ENCODE measurements around the gene NAP1L1.

NAP1L1 gene

DNA sequence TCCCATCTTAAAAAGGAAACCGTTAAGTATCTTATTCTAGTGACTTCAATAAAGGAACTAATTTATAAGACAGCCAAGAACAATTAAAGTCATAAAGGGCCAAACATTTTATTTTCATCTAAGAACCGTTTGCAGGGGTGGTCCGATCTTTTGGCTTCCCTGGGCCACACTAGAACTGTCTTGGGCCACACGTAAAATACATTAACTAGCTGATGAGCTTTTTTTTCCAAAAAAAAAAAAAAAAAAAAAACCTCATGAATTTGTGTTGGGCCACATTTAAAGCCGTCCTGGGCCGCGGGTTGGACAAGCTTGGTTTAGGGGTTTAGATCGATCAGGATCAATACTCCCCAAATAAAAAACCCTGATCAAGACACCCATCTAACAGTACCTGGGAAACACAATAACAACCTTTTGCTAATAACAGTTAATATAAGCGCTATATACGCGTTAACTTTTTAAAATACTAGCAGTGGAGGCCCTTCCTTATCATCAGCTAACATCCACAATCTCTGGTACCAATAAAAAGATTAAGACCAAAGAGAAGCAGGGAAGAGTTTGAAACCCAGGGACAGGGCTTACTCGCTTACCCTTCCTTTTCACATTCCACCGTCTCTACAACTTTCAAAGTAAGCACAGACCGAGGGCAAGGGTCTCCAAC lies 1.1 kb downstream of the NAP1L1 start:
- DNase-seq = no peak

DNA sequence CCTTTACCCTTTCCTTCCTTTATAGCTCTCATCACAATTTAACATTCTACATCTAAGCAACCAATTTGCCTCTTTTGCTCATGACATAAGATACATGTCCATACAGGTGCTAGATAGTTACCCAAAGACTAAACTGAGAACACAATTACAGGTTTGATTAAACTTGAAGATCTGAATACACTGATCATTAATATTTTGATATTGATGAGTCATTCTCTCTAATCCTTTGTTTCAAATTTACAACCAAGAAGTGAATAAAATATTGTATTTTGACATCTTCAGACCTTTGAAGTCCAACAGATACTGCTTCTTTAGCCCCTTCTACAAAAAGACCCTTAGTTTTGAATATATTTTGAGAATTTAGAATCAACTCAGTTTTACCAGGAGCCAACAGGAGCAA lies 2.6 kb downstream of the NAP1L1 start:
- DNase-seq = no peak

DNA sequence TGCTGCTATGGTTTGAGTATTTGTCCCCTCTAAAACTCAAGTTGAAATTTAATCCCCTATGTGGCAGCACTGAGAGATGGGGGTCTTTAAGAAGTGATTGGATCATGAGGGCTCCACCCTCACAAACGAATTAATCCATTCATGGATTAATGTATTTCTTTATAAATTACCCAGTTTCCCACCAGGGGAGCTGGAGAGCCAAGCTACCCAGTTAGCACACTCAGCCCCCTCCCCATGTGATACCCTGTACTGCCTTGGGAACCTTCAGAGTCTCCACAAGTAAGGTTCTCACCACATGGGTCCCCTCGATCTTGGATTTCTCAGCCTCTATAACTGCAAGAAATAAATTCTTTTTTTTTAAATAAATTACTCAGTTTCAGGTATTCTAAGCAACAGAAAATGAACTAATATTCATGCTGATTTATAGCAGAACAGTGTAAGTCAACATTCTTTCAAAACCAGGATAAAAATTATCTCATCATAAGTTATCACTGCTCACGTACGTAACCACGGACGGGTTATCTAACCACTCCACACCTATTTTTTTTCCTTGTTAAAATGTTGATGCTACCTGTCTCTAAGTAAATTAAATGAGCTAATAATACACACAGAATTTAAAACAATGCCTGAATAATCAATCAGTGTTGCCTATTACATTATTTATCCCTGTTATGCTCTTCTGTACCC lies 3.6 kb downstream of the NAP1L1 start:
- DNase-seq = no peak

DNA sequence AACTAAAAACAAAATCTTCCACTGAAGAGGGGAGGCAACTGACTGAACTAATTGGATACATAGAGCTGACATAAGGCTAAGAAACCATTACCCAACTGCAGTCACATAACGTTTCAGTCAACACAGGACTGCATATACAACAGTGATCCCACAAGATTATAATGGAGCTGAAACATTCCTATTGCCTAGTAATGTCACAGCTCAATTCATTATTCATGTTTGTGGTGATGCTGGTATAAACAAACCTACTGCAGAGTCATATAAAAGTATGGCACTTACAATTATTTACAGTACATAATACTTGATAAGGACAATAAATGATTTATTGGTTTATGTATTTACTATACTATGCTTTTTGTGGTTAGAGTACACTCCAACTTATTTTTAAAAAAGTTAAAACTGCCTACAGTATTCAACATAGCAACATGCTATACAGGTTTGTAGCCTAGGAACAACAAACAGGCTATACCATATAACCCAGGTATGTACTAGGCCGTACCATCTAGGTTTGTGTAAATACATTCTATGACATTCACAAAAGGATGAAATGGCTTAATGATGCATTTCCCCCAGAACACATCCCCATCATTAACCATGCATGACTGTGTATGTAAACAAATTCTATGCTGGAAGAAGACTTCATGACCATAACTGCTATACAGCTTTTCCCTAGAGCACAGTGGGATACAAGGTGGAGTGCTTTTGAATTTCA lies 4.3 kb downstream of the NAP1L1 start:
- peak; percentile 29 for DNase-seq

DNA sequence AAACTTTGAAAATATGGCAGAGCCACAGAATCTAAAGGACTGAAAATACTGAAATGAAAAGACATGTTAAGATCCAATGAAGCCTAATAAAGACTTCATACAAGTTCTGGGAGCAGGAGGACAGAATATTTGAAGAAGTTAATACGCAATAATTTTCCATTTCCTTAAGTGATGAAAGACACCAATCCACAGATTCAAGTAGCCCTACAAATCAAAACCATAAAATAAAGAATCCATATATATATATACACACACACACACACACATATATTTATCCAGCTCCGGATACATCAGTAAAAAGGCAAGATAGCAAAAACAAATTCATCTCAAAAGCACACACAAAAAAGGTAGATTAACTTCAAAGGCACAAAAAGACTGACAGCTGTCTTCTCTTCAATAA lies 5.7 kb downstream of the NAP1L1 start:
- DNase-seq = no peak

DNA sequence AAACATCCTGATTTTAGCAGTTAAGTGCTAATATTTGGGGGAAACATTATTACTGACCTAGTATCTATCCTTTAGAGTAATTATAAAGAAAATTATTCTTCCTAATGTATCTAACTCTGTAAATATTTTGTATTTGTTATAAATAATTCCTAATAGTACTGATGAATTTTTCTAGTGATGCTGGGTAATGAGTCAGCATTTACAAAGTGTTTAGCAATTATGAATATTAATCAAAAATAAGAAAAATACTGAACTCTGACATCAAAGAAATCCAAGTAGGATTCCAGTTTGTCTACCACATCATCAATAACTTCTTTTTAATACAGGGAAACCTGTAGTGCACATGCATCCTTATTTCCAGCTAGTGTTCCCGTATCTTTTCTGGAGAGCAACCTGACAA lies 9.0 kb downstream of the NAP1L1 start:
- DNase-seq = no peak

DNA sequence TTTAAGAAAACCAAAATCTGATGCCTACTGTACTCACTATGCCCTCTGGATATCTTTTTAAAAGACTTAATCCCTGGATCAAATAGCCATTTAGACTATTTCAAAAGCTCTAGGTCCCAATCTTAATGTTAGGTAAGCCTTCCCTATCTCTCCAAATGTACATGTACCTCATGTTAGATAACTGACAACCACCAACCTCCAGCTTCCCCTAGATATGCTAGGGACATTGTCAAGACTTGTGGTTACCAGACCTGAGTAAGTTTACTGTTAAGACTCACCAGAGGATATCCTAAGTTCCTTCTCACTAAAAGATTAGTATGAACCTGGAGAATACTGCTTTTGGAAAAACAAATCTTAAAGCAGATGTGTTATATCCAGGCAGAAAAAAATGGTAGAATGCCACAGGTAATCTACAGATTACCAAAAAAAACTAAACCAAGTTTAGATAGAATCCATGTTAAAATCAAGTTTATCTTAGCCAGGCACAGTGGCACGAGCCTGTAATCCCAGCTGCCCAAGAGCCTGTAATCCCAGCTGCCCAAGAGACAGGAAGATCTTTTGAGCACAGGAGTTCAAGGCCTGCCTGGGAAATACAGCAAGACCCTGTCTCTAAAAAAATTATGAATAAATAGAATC lies 9.7 kb downstream of the NAP1L1 start:
- DNase-seq = no peak

DNA sequence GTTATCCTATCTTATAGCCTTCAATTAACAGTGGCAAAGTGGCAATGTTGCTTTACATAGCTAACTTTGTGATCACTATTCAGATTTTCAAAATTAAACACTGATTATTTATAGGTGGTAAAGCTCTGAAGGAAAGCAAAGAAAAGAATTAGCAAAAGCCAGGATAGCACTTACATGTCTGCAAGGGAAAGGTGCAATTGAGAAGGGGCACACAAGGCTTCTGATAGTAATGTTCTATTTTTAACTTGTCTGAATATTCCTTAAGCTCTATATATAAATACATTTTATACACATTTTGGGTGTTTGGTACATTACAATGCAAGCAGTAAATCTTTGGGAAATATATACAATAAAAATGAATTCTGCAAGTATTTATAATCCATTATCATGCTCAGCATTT lies 10.9 kb downstream of the NAP1L1 start:
- no peak for DNase-seq

DNA sequence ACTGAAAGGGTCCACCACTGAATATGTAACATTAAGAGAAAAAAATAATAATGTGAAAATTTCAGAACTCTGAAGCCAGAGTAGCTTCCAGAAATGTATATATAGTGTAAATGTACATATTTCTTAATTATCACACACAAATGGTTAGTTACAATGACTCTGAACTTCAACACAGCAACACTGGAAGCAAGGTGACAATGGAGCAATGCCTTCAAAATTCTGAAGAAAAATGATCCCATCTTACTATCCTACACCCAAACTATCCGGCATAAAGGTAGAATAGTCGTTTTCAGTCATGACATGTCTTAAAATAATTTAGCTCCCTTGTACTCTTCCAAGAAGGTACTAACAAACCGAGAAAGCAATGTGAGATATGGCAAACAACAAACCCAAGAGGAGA lies 11.9 kb downstream of the NAP1L1 start:
- no peak for DNase-seq

DNA sequence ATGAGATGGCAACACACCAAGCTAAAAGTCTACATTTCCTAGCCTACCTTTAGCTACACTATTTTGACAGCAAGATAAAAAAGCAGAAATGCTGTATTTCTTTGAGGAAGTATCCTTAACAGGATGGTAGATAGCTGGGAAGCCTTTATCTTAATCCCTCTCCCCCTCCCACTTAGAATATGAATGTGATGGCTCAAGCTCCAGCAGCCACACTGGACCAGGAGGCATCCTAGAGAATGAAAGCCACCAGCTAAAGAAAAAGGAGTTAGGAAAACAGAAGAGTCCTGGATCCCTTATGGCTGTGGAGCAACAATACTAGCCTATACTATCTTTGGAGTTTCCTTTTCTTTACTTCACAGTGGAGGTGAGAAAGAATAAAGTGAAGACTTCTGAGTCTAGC lies 15.1 kb downstream of the NAP1L1 start:
- no peak for DNase-seq

DNA sequence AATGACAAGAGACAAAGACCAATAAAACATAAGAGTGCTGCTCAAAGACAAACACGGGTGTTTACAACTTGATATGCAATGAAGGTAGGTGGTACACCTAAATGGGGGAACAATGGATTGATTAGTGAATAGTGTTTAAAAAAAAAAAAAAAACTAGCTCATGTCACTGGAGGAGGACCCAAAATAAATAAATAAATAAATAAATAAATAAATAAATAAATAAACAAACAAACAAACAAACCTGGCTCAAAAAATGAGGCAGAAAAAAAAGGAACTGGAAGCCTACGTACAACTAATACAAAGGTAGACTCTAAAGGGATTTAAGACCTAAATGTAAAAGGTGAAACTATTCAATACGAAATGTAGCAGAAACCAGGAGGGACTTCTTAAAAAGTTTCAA lies 18.6 kb downstream of the NAP1L1 start:
- DNase-seq = no peak

DNA sequence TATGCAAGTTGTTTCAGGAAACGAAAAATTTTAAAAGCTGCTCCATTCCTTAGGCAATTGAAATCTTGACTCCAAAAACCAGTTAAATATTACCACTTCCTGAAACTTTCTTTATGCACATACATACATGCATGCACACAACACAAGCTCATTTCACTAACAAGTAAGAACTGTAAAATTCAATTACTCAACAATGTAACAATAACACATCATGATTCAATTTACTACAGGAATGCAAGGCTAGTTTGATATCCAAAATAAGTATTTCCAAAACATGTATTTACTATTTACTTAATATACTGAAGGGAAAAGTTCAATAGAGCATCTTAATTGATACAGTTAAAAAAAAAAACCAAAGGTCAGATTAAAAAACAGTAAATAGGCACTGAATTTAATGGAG lies 19.6 kb downstream of the NAP1L1 start:
- DNase-seq = no peak

DNA sequence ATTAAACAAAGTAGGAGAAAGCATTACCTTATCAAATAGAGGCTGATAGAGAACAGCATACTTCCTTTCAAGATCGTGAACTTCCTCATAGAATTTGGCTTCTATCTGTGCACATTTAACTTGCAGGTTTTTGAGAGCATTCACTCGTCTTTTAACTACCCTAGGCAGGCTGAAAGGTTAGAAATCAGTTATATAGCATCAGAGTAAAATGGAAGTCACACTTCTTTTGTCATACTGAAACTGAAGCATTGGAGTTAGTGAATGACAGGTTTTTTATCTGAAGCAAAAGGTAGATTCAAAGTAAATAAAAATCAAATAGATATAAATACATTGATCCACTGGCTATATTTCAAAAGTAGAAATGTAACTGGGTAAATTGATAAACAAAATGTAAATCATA lies 24.4 kb downstream of the NAP1L1 start:
- DNase-seq = no peak

DNA sequence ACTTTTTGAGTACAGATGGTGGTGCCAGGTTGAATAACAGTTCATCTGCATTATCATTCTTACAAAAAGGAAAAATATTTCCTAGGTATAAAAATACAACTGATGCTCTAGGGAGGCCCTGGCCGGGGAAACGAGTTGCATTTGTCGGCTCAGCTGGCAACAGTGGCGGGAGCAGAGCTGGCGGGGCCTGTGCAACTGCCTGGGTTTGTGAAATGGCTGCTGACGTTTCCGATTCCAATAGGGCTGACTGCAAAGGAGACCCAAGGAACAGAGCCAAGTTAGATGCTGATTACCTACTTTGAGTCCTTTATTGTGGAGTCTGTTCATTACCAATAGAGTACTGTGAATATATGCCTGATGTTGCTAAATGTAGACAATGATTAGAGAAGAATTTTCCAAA lies 27.2 kb downstream of the NAP1L1 start:
- no peak for DNase-seq

DNA sequence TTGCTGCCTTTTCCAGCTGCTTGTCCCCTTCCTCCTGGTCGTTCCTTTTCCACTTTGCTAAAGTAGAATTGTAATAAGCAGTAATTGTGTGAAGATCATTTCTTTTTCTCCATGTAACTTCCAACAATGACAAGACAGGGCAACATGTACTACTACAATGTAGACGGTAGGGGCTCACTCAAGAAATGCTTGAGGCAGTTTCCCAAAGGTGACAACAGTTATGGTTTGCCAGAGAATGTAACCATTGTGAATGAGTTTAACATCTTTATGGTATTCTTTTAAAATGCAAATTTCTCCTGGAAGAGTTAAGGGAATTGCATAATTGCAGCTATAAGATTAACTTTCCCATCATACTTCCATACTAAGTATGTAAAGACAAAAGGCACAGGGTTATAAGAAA lies 29.1 kb downstream of the NAP1L1 start:
- DNase-seq = no peak

DNA sequence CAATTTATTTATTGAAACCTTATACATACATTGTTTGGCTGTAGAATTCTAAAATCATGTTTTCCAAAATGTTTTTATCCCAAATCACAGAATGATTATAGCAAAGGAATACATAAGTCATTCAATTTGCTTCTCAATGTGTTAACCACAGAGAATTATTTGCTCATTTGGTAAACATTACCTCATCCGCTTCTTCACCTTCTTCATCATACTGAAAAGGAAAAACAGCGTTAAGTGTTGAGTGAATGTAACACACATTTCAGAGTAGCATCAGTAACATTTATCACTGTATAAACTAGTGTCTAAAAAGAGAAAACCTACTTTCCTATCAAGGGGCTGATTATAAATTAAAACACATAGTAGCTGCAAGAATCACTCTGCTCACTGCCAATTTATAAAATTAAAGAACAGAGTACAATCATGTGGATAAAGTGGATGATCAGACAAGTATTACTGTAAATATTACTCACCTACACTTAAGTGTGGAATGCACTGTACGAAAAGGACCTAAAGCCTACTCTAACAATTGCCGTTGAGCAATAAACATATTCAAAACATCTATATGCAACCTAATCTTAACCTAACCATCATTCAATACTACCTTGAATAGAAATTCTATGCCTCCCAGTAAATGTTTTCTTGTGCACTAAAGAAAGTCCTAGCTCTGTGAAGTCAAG lies 34.8 kb downstream of the NAP1L1 start:
- no peak for DNase-seq

DNA sequence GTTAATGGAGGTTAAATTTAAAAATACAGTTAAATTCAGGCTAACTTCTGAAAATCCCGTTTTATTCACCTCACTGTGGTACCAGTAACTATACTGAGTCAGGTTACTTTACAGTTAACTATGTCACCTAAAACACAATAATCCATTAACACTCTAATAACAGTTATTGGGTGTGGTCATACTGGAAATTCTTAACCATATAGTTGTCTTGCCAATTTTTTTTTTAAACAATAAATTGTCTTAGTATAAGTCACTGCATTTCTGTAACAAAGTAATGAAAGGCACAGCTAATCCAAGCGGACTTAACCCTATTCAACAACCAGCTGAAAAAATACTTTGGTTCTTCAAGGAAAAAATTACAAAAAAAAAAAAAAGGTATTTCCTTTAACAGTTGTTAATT lies 36.7 kb downstream of the NAP1L1 start:
- DNase-seq = no peak

DNA sequence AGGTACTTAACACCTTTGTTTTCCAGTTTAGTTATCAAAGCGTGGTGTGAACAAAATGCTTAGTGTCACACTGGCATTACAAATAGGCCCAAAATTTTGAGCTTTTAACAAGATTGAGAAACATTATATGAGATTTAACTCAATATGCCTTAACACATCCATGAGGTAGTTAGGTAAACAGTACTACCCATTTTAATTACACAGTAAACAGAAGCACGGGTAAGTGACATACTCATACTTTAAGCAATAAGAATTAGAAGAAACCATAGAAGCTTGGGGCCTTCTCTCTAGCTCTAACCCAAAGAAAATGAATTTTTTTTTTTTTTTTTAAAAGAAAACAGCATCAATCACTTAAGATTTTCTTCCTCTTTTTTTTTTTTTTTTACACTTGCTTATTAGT lies 37.4 kb downstream of the NAP1L1 start:
- DNase-seq = no peak

DNA sequence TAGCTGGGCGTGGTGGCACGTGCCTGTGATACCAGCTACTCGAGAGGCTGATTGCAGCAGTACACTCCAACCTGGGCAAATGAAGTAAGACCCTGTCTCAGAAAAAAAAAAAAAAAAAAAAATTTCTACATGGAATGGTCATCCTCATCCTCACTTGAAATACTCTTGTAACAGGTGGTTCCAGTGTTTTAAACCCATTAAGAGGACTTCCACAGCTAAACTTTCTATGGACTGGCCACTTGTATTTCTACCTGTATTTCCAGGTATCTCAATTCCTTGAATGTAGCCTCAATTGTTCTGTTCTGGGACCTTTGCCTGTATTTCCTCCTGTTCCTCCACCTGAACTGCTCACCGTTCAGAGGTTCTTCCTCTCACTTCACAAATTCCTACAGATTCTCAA lies 41.1 kb downstream of the NAP1L1 start:
- no peak for DNase-seq

DNA sequence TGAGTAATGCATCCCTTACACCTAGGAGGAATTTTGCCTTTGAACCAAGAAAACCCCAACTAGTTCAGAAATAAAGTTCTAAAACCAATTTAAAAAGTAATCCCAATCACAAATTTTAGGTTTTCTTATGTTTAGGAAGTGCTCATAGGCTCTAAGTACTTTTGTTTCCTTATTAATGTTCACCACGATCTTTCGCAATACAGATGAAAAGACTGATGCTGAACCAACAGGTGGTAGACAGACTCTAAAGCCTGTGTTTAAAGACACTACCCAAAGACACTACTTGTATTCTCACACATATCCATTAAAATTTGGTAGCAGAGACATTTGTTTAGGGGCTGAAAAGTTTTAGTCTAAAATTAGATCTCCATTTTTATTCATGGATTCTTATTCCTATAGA lies 42.3 kb downstream of the NAP1L1 start:
- DNase-seq = no peak

DNA sequence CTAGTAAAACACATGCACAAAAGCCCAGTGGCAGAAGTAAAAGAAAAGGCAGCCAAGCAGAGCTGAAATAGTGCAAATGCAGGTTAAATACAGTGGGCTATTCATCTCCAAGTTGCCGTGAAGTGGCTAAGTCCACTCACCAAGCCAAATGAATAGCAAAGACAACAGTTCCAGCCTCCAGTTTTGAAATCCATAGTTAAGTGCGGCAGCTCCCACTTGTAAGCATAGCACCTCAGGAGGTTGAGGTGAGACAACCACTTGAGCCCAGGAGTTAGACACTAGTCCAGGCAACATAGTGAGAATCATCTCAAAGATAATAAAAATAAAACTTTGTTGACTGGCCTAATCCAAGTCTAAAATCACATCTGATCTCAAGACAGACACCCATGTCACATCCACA lies 43.1 kb downstream of the NAP1L1 start:
- no peak for DNase-seq

DNA sequence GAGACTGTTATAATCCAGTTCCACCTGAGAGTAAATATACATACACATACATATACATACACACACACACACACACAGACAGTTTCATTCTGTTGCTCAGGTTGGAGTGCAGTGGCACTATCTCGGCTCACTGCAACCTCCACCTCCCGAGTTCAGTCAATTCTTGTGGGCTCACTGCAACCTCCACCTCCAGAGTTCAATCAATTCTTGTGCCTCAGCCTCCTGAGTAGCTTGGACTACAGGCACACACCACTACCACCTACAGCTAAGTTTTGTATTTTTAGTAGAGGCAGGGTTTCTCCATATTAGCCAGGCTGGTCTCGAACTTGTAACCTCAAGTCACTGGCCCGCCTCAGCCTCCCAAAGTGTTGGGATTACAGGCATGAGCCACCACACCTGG lies 44.0 kb downstream of the NAP1L1 start:
- no peak for DNase-seq

DNA sequence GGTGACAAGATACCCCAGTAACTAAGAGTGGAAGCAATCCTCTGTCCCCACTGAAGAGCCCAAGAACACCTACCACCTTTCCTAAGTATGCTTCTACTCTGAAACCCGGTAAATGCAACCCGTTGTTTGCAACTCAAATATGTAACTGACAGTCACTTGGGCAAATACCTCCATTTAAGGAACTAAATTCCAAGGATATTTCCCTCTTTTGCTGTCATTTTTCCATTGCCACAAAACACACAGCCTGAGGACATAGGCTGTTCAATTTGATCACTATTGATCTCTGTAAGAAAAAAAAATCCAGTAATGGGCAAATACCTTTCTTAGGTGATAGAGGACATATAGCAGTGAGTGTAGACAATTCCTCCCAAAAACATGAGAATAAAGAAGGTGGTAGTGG lies 46.3 kb downstream of the NAP1L1 start:
- no peak for DNase-seq
